Activated CD8-positive, alpha-beta T cell treated with anti-CD3 and anti-CD28 coated beads, Interleukin-2, amount 10 ng/mL, durations not matched to agents 7 days and 5 days (primary cell): ENCODE measurements around the gene SYNE2. TPM values are rescaled to one million over a fixed set of nuclear protein-coding genes. Genes with fewer than 3 reads are reported as not detected.
"Not testable (repeated sequence)": the region's sequence is repeated elsewhere in the genome, so short reads cannot be mapped to it uniquely, and the experiment has no call there.

Experiments
- ATAC-seq: fragments of 150-1000 bp; cut with Tn5 transposase; one replicate; pipeline ENCODE4 v1.10.0; 2021; ENCODE audit warnings: moderate library complexity
- CTCF ChIA-PET: fragments of 350-600 bp; sonication (Branson Sonifier 250); formaldehyde crosslinking; loops from one replicate; lab custom pipeline; 2021; ENCODE audit warnings: antibody characterized with exemption; lab: Charles Lee
- POLR2A ChIA-PET: fragments of 350-600 bp; sonication (Branson Sonifier 250); formaldehyde crosslinking; loops from one replicate; lab custom pipeline; 2021; ENCODE audit warnings: antibody characterized with exemption; lab: Charles Lee
- DNase-seq: peaks from one replicate; pipeline ENCODE4 v3.0.0-alpha.2; 2020
- H3K27ac Mint-ChIP-seq: one replicate; pipeline ENCODE4 v1.8.0; 2021; ENCODE audit warnings: mild to moderate bottlenecking, mixed read lengths
- H3K27me3 Mint-ChIP-seq: one replicate; pipeline ENCODE4 v1.8.0; 2021; ENCODE audit warnings: low read depth, mixed read lengths
- H3K36me3 Mint-ChIP-seq: one replicate; pipeline ENCODE4 v1.8.0; 2021; ENCODE audit warnings: low read depth, mixed read lengths
- H3K4me1 Mint-ChIP-seq: one replicate; pipeline ENCODE4 v1.8.0; 2021; ENCODE audit warnings: low read depth, mixed read lengths
- H3K4me3 Mint-ChIP-seq: one replicate; pipeline ENCODE4 v1.8.0; 2021; ENCODE audit warnings: mild to moderate bottlenecking, mixed read lengths
- H3K9me3 Mint-ChIP-seq: one replicate; pipeline ENCODE4 v1.8.0; 2022; ENCODE audit warnings: mixed read lengths; ENCODE audit not compliant: insufficient read depth
- total RNA-seq, 2 experiments: library from RNA; stranded (reverse); gene quantifications; one replicate each; pipeline ENCODE4 v1.2.3, GENCODE V29; 2021

Gene SYNE2
- total RNA-seq, 2 experiments from 2014 or later, result 198 to 206 TPM

DNA sequence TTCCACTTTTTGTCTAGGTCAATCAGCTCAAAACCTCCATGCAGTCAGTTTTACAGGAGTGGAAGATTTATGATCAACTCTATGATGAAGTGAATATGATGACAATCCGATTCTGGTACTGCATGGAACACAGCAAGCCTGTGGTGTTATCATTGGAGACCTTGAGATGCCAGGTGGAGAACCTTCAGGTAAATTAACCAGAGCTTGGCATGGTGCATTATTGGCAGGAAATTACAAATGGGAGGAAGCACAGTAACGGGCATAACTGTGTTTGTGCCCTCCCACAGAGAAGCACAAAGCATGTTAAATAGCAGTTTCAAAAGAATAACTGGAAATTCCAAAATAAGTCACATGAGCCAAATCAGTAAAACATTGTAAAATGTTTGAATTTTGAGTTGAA, 305.8 kb downstream of the SYNE2 start:
- Mint-ChIP-seq H3K9me3 (no peaks in the 10 kb centered on the region), H3K4me3 (no peak overlapping the region), H3K36me3 (peaks cover 63% of the 10 kb centered on the region), H3K27me3 (no peaks in the 10 kb centered on the region), H3K4me1 (no peaks in the 10 kb centered on the region), H3K27ac (no peak overlapping the region)
- DNase-seq (no peak), ATAC-seq (no peak)
- ChIA-PET POLR2A (no interaction called here), CTCF (no interaction called here)

DNA sequence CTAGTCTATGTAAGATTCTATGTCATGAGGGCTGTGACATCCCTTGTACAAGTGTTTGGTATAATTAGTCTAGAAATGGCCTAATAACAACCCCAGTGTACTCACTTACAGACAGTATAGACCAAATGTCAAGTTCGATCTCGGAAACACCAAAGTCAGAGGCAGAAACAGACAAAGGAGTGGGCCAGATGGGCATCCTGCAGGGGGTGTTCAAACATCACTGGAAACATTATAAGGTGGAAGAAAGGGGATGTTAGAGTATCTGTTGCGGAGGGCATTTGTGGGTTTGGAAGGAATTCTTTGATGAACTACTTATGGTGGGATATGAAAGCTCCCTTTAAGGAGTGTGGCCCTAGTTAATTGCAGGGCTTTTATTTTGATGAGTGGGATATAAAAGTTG, 306.8 kb downstream of the SYNE2 start:
- ChIA-PET POLR2A (no interaction called here), CTCF (no interaction called here)
- no peak for DNase-seq
- no peak overlapping the region for H3K4me3 Mint-ChIP-seq
- H3K27ac Mint-ChIP-seq, result no peak overlapping the region
- H3K36me3 Mint-ChIP-seq, result peaks cover 60% of the 10 kb centered on the region
- no peaks in the 10 kb centered on the region for H3K27me3 Mint-ChIP-seq
- no peak for ATAC-seq
- H3K9me3 Mint-ChIP-seq, result no peaks in the 10 kb centered on the region
- no peaks in the 10 kb centered on the region for H3K4me1 Mint-ChIP-seq

DNA sequence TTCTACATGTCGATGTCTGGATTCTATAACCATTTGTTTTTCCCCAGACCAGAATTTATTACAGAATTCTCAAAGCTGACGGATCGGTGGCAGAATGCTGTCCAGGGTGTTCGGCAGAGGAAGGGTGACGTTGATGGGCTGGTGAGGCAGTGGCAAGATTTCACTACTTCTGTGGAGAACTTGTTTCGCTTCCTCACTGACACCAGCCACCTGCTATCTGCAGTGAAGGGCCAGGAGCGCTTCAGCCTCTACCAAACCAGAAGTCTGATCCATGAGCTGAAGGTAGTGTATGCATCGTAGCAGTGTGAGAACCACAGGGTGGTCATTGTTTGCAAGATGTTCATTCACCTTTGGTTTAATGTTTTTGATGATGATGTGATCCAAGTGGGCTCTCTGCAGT, 317.4 kb downstream of the SYNE2 start:
- H3K36me3 Mint-ChIP-seq, result peaks cover 53% of the 10 kb centered on the region
- H3K27ac Mint-ChIP-seq, result no peak overlapping the region
- no peak overlapping the region for H3K4me3 Mint-ChIP-seq
- H3K9me3 Mint-ChIP-seq, result no peaks in the 10 kb centered on the region
- DNase-seq (no peak), ATAC-seq (no peak)
- POLR2A ChIA-PET, result no interaction called here
- H3K27me3 Mint-ChIP-seq, result no peaks in the 10 kb centered on the region
- CTCF ChIA-PET, result interaction anchor here (1.6 to 2.2 kb wide), 2 partner anchors 125 to 133 kb away, joined by 4 to 9 read pairs; partner anchors contain the start of gene ESR2
- H3K4me1 Mint-ChIP-seq, result no peaks in the 10 kb centered on the region

DNA sequence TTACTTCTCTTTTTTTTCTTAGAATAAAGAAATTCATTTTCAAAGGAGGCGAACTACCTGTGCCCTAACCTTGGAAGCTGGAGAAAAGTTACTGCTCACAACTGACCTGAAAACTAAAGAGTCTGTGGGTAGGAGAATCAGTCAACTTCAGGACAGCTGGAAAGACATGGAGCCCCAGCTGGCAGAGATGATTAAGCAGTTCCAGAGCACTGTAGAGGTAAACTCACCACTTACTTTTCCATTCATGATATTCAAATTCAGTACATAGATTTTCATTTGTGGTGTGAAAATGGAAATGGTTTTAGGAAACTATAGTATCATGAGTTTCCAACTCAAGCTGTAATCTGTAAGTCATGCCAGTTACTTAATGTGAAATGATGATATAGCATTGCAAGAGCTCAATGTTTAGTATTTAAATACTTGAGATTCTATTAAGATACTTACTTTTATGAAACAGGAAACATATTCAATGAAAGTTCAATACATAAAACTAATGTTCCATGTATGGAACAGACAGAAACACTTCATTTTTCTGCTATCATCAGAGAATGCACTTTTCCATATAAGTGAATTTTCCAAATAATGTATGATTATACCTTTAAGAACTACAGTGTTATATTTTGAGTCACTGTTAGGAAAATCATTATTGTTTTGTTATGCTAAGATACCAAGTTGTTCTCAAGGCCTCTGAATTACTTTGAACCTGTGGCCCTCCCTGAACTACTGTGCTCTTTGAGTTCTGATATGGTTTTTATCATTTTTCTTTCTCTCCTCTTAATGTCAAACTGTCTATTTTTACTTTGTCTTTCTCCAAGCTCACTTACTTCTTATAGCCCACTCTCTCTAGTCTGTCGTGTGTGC, 322.3 kb downstream of the SYNE2 start:
- ATAC-seq (no peak), DNase-seq (no peak)
- ChIA-PET CTCF (no interaction called here), POLR2A (no interaction called here)
- Mint-ChIP-seq H3K27ac (no peak overlapping the region), H3K4me3 (no peak overlapping the region), H3K4me1 (peaks cover 3% of the 10 kb centered on the region), H3K9me3 (no peaks in the 10 kb centered on the region), H3K36me3 (peaks cover 60% of the 10 kb centered on the region), H3K27me3 (no peaks in the 10 kb centered on the region)

DNA sequence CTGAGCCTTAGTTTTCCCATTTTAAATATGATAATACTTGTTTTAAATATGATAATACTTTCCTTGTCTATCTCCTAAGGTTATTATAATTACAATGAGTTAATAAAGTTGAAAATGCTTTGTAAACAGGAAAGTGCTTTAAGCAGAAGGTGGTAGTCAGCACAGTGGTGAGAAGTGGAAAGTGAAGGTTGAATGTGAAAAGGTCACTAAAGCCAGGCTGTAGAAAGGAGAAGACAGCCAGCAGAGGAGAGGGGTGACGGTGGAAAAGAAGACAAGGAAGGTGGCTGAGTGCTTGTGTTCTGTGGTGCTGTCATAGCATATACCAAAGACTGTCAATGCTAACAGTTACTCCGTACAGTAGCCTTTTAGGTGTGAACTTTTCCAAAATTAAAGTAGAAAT, 323.5 kb downstream of the SYNE2 start:
- POLR2A ChIA-PET, result no interaction called here
- Mint-ChIP-seq H3K36me3 (peaks cover 61% of the 10 kb centered on the region), H3K27ac (peak overlapping the region; percentile 27), H3K27me3 (no peaks in the 10 kb centered on the region), H3K9me3 (no peaks in the 10 kb centered on the region), H3K4me3 (no peak overlapping the region), H3K4me1 (peaks cover 3% of the 10 kb centered on the region)
- DNase-seq (no peak), ATAC-seq (no peak)
- CTCF ChIA-PET, result no interaction called here

DNA sequence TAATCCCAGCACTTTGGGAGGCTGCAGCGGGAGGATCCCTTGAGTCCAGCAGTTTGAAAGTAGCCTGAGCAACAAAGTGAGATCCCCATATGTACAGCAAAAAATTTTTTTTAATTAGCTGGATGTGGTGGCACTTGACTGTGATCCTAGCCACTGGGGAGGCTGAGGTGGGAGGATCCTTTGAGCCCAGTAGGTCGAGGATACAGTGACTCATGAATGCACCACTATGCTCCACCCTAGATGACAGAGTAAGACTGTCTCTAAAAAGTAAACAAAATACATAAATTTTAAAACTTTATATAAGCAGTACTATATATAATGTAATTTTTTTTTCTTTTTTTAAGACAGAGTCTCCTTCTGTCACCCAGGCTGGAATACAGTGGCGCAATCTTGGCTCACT, 326.0 kb downstream of the SYNE2 start:
- Mint-ChIP-seq H3K36me3 (peaks cover 62% of the 10 kb centered on the region), H3K27ac (no peak overlapping the region), H3K4me3 (no peak overlapping the region), H3K9me3 (no peaks in the 10 kb centered on the region), H3K27me3 (no peaks in the 10 kb centered on the region), H3K4me1 (peaks cover 3% of the 10 kb centered on the region)
- DNase-seq (no peak), ATAC-seq (no peak)
- POLR2A ChIA-PET, result no interaction called here
- CTCF ChIA-PET, result no interaction called here

DNA sequence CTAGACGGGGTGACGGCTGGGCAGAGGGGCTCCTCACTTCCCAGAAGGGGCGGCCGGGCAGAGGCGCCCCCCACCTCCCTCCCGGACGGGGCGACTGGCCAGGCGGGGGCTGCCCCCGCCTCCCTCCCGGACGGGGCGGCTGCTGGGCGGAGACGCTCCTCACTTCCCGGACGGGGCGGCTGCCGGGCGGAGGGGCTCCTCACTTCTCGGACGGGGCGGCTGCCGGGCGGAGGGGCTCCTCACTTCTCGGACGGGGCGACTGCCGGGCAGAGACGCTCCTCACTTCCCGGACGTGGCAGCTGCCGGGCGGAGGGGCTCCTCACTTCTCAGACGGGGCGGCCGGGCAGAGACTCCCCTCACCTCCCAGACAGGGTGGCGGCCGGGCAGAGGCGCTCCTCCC, 330.1 kb downstream of the SYNE2 start:
- H3K4me1 Mint-ChIP-seq, CTCF ChIA-PET, H3K27me3 Mint-ChIP-seq, H3K27ac Mint-ChIP-seq, H3K4me3 Mint-ChIP-seq, ATAC-seq, POLR2A ChIA-PET, H3K9me3 Mint-ChIP-seq, DNase-seq: not testable (repeated sequence)
- peaks cover 61% of the 10 kb centered on the region for H3K36me3 Mint-ChIP-seq

DNA sequence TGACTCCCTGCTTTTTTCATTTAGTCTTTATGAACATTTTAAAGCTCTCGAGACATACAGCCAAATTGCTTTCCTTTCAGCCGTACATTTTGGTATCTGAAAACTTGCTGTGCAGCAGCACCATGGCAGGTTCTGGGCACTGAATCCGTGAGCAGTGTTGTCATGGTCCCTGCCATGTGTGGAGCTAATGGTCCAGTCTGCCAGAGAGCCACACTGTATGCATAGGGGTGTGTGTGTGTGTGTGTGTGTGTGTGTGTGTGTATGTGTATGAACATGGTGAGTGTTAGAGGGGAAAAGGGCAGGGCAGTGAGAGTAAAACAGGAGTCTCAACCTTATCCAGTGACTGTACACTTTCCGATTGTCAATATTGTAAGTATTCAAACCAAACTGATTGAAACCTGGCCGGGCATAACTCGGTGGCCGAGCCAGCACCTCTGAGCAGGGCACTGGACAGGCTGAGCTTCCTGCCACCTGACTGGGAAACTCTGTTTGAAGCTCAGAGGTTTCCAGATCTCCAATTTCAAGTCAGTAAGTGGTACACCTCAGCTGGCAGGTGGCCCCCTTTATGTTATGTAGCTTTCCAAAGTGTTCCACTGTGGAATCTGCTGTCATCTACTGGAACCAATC, 331.4 kb downstream of the SYNE2 start:
- Mint-ChIP-seq H3K4me3 (no peak overlapping the region), H3K36me3 (peaks cover 59% of the 10 kb centered on the region), H3K9me3 (no peaks in the 10 kb centered on the region), H3K27me3 (no peaks in the 10 kb centered on the region), H3K27ac (peak overlapping the region; percentile 53), H3K4me1 (no peaks in the 10 kb centered on the region)
- CTCF ChIA-PET, result no interaction called here
- ATAC-seq (no peak), DNase-seq (no peak)
- POLR2A ChIA-PET, result no interaction called here

DNA sequence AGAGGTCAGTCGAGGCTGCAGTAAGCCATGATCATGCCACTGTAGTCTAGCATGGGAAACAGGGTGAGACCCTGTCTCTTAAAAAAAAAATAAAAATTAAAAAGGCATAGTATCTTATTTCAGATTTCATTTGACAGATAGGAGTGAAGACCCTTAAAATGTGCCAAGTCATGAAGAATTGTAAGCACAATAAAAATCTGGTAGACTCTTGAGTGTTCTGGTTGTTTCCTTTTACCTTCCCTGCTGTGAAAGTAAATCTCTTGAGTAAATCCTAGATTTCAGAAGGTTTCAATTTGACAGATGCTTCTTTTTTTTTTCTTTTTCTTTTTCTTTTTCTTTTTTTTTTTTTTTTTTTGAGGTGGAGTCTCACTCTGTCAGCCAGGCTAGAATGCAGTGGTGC, 332.4 kb downstream of the SYNE2 start:
- Mint-ChIP-seq H3K4me1 (no peaks in the 10 kb centered on the region), H3K36me3 (peaks cover 57% of the 10 kb centered on the region), H3K9me3 (no peaks in the 10 kb centered on the region), H3K27me3 (no peaks in the 10 kb centered on the region), H3K27ac (no peak overlapping the region), H3K4me3 (no peak overlapping the region)
- ATAC-seq (no peak), DNase-seq (no peak)
- ChIA-PET CTCF (no interaction called here), POLR2A (no interaction called here)

DNA sequence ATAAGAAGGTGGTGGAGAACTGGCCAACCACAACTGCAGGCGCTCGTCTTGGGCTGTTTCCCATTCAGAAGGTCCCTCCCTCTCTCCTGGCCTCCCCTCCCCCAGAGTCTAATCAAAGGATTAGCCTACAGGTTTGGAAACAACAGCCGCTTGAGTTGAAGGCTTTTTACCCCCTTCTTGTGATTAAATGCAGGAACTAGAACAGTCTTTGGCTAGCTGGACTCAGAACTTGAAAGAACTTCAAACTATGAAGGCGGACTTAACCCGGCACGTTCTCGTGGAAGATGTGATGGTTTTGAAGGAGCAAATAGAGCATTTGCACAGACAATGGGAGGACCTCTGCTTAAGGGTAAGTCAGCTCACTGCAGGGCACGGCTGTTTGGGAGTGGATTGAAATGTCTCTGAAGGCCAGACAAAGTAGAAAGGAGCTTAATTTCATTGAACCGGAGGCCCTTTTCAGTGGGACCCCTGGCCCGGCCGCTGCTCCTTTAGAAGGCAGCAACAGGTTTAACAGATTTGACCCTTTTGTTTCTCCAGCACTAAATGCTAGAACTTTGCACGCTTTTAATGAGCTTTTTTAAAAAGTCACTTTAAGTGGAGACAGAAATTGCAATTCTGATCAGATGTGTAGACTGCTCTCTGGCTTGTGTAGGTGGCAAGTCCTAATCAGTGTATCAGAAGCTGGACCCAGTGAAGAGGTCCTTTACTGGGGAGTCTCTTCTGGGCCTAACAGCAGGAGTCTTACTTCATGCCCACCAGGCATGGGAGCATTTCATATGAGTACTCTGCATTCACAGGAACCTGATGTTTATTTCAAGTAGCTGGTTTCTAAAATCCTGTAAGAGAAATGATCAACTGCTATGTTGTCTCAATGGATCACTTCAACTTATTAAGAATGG, 333.7 kb downstream of the SYNE2 start:
- POLR2A ChIA-PET, result no interaction called here
- ATAC-seq (no peak), DNase-seq (no peak)
- peaks cover 61% of the 10 kb centered on the region for H3K36me3 Mint-ChIP-seq
- H3K9me3 Mint-ChIP-seq, result no peaks in the 10 kb centered on the region
- CTCF ChIA-PET, result interaction anchor here (0.6 kb wide), 1 partner anchor 218 kb away, joined by 4 read pairs; no protein-coding TSS in a partner anchor
- no peaks in the 10 kb centered on the region for H3K27me3 Mint-ChIP-seq
- H3K27ac Mint-ChIP-seq, result no peak overlapping the region
- H3K4me1 Mint-ChIP-seq, result no peaks in the 10 kb centered on the region
- H3K4me3 Mint-ChIP-seq, result no peak overlapping the region

DNA sequence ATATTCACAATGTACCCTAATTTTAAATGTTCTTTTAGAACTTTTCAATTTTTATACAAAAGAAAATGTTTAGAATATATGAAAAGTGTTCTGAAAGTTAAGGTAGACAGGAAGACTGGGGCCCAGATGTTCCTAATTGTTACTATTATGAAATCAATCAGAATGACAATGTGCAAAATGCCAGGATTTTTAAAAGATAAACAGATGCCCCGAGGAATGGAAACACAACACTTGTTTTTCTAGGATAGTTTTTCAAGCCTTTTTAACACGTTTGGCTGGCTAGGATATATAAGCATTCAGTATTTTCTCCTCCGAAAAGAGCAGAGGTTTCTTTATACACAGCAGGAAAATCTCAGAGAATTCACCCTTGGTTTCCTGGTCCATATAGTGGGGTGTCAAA, 334.5 kb downstream of the SYNE2 start:
- ATAC-seq, result no peak
- no peak for DNase-seq
- Mint-ChIP-seq H3K27ac (no peak overlapping the region), H3K4me1 (no peaks in the 10 kb centered on the region), H3K27me3 (no peaks in the 10 kb centered on the region), H3K36me3 (peaks cover 64% of the 10 kb centered on the region), H3K4me3 (no peak overlapping the region), H3K9me3 (no peaks in the 10 kb centered on the region)
- ChIA-PET CTCF (interaction anchor here (1.3 kb wide), 1 partner anchor 108 kb away, joined by 3 read pairs; no protein-coding TSS in a partner anchor), POLR2A (no interaction called here)
